CD4-positive, alpha-beta memory T cell (primary cell): ENCODE results near the gene WDR91. TPM values are rescaled to one million over a fixed set of nuclear protein-coding genes. Genes with fewer than 3 reads are reported as not detected.
"Not testable (repeated sequence)": the region's sequence is repeated elsewhere in the genome, so short reads cannot be mapped to it uniquely, and the experiment has no call there.

Source experiments
- CTCF ChIA-PET: fragments of 350-600 bp; sonication (Branson Sonifier 250); formaldehyde crosslinking; loops from one replicate; lab custom pipeline; 2021; ENCODE audit warnings: inconsistent platforms; ENCODE audit not compliant: partially characterized antibody; lab: Charles Lee
- POLR2A ChIA-PET: fragments of 350-600 bp; sonication (Branson Sonifier 250); formaldehyde crosslinking; loops from one replicate; lab custom pipeline; 2021; ENCODE audit not compliant: partially characterized antibody; lab: Charles Lee
- DNase-seq, 5 donors: peaks; one replicate each; pipeline versions ENCODE4 v3.0.0 to v3.0.0-alpha.2; 2020 to 2022; ENCODE audit warnings: mixed read lengths in 1 of 5
- H3K27ac ChIP-seq: one replicate; pipeline ENCODE4 v1.7.0; 2013; ENCODE audit warnings: low read depth, low read length
- H3K27me3 ChIP-seq: 2 replicates; pipeline ENCODE4 v1.7.0; 2013; ENCODE audit warnings: mild to moderate bottlenecking, low read length, moderate library complexity; ENCODE audit not compliant: insufficient read depth
- H3K36me3 ChIP-seq: 2 replicates; pipeline ENCODE4 v1.7.0; 2013; ENCODE audit warnings: mild to moderate bottlenecking, low read length, moderate library complexity; ENCODE audit not compliant: insufficient read depth
- H3K4me1 ChIP-seq: 2 replicates; pipeline ENCODE4 v1.7.0; 2013; ENCODE audit warnings: mild to moderate bottlenecking, low read length, moderate library complexity; ENCODE audit not compliant: insufficient read depth
- H3K4me3 ChIP-seq, 2 donors: one replicate each; pipeline ENCODE4 v1.7.0; 2013; ENCODE audit warnings: low read length in 2 of 2, mild to moderate bottlenecking in 1 of 2
- H3K9me3 ChIP-seq, 2 donors: one replicate each; pipeline ENCODE4 v1.7.0; 2013; ENCODE audit warnings: low read length in 2 of 2, control low read depth in 1 of 2; ENCODE audit not compliant: control insufficient read depth in 1 of 2
- H3K27ac Mint-ChIP-seq, 7 donors: one replicate each; pipeline ENCODE4 v1.8.0; 2020 to 2021; ENCODE audit warnings: mixed read lengths in 7 of 7, mild to moderate bottlenecking in 6 of 7, inconsistent platforms in 3 of 7, moderate library complexity in 3 of 7
- H3K27me3 Mint-ChIP-seq, 2 donors: one replicate each; pipeline ENCODE4 v1.8.0; 2020 to 2021; ENCODE audit warnings: mixed read lengths in 2 of 2
- H3K36me3 Mint-ChIP-seq, 2 donors: one replicate each; pipeline ENCODE4 v1.8.0; 2020 to 2021; ENCODE audit warnings: mixed read lengths in 2 of 2, inconsistent platforms in 1 of 2, mild to moderate bottlenecking in 1 of 2
- H3K4me1 Mint-ChIP-seq, 4 donors: one replicate each; pipeline ENCODE4 v1.8.0; 2020 to 2021; ENCODE audit warnings: mixed read lengths in 4 of 4, mild to moderate bottlenecking in 1 of 4
- H3K4me3 Mint-ChIP-seq, 8 donors: one replicate each; pipeline ENCODE4 v1.8.0; 2020 to 2021; ENCODE audit warnings: mixed read lengths in 8 of 8, mild to moderate bottlenecking in 7 of 8, moderate library complexity in 6 of 8, inconsistent platforms in 3 of 8
- H3K9me3 Mint-ChIP-seq, 8 donors: one replicate each; pipeline ENCODE4 v1.8.0; 2020 to 2021; ENCODE audit warnings: mixed read lengths in 8 of 8, mild to moderate bottlenecking in 5 of 8, inconsistent platforms in 3 of 8, moderate library complexity in 1 of 8
- intact Hi-C: fragments of 100-400 bp; cut with micrococcal nuclease; formaldehyde crosslinking; loops from one replicate; pipeline ENCODE4 v1.15.1; 2023
- polyA plus RNA-seq, 2 donors: library from polyadenylated mRNA; unstranded; fragments of 300-500 nt; fragmentation: Illumina TruSeq; gene quantifications; one replicate each; pipeline ENCODE4 v1.2.3, GENCODE V29; 2021
- total RNA-seq, 2 experiments: library from RNA; stranded (reverse); gene quantifications; one replicate each; pipeline ENCODE4 v1.2.3, GENCODE V29; 2021

Gene WDR91
- total and polyA plus RNA-seq, 4 experiments from 2014 or later: 2.3 to 29.4 (median 19.0) TPM

- DNase-seq: no peak
- no peaks in the 10 kb centered on the region for H3K36me3 Mint-ChIP-seq
- intact Hi-C loops: no loop called here
- no peaks in the 10 kb centered on the region for H3K36me3 ChIP-seq
- H3K9me3 Mint-ChIP-seq: no peaks in the 10 kb centered on the region
- H3K27me3 ChIP-seq: no peaks in the 10 kb centered on the region
- peaks cover 0 to 3% (median 1%) of the 10 kb centered on the region in 4 donors for H3K4me1 Mint-ChIP-seq
- no peaks in the 10 kb centered on the region for H3K9me3 ChIP-seq
- no peak overlapping the region for H3K27ac ChIP-seq
- POLR2A ChIA-PET: no interaction called here
- peaks cover 6 to 7% of the 10 kb centered on the region in 2 donors for H3K27me3 Mint-ChIP-seq
- CTCF ChIA-PET: no interaction called here
- no peak overlapping the region for H3K27ac Mint-ChIP-seq
- no peak overlapping the region for H3K4me3 ChIP-seq
- H3K4me3 Mint-ChIP-seq: no peak overlapping the region
- H3K4me1 ChIP-seq: no peaks in the 10 kb centered on the region
These were observed 29.1 kb upstream of the WDR91 start for GRCh38 chr7:135240441-135240840.

- no peaks in the 10 kb centered on the region for H3K4me1 ChIP-seq
- Mint-ChIP-seq H3K4me3 (no peak overlapping the region), H3K27me3 (peaks cover 3 to 5% of the 10 kb centered on the region in 2 donors), H3K36me3 (no peaks in the 10 kb centered on the region), H3K4me1 (peaks cover 0 to 3% (median 1%) of the 10 kb centered on the region in 4 donors), H3K27ac (no peak overlapping the region), H3K9me3 (no peaks in the 10 kb centered on the region)
- DNase-seq: no peak
- intact Hi-C loops: no loop called here
- CTCF ChIA-PET: no interaction called here
- no peaks in the 10 kb centered on the region for H3K36me3 ChIP-seq
- H3K9me3 ChIP-seq: no peaks in the 10 kb centered on the region
- H3K4me3 ChIP-seq: no peak overlapping the region
- H3K27me3 ChIP-seq: no peaks in the 10 kb centered on the region
- POLR2A ChIA-PET: no interaction called here
- no peak overlapping the region for H3K27ac ChIP-seq
These were observed 27.9 kb upstream of the WDR91 start for GRCh38 chr7:135239263-135239662.

GRCh38 chr7:135238112-135238744, 26.9 kb upstream of the WDR91 start:
- POLR2A ChIA-PET: no interaction called here
- H3K27me3 ChIP-seq: no peaks in the 10 kb centered on the region
- no peak overlapping the region for H3K4me3 Mint-ChIP-seq
- no peaks in the 10 kb centered on the region for H3K4me1 ChIP-seq
- peaks cover 0 to 3% (median 1%) of the 10 kb centered on the region in 4 donors for H3K4me1 Mint-ChIP-seq
- no peak overlapping the region for H3K27ac ChIP-seq
- CTCF ChIA-PET: interaction anchor here (1.3 kb wide), 1 partner anchor 10 kb away, joined by 5 read pairs; no protein-coding TSS in a partner anchor
- no peak for DNase-seq
- H3K36me3 Mint-ChIP-seq: no peaks in the 10 kb centered on the region
- H3K4me3 ChIP-seq: no peak overlapping the region
- no peaks in the 10 kb centered on the region for H3K9me3 ChIP-seq
- peaks cover 3 to 5% of the 10 kb centered on the region in 2 donors for H3K27me3 Mint-ChIP-seq
- no peak overlapping the region for H3K27ac Mint-ChIP-seq
- intact Hi-C loops: no loop called here
- H3K9me3 Mint-ChIP-seq: no peaks in the 10 kb centered on the region
- H3K36me3 ChIP-seq: no peaks in the 10 kb centered on the region

GRCh38 chr7:135236727-135237126, 25.4 kb upstream of the WDR91 start:
- no peaks in the 10 kb centered on the region for H3K36me3 ChIP-seq
- Mint-ChIP-seq H3K9me3 (no peaks in the 10 kb centered on the region), H3K27ac (peak overlapping the region in 1 of 7 donors; percentile 31), H3K4me1 (peaks cover 0 to 3% (median 1%) of the 10 kb centered on the region in 4 donors), H3K4me3 (no peak overlapping the region), H3K27me3 (peaks cover 3 to 5% of the 10 kb centered on the region in 2 donors), H3K36me3 (no peaks in the 10 kb centered on the region)
- H3K27ac ChIP-seq: no peak overlapping the region
- no peaks in the 10 kb centered on the region for H3K4me1 ChIP-seq
- no peaks in the 10 kb centered on the region for H3K9me3 ChIP-seq
- H3K27me3 ChIP-seq: no peaks in the 10 kb centered on the region
- POLR2A ChIA-PET: no interaction called here
- intact Hi-C loops: no loop called here
- H3K4me3 ChIP-seq: no peak overlapping the region
- DNase-seq: no peak
- CTCF ChIA-PET: no interaction called here

- Mint-ChIP-seq H3K27me3 (peaks cover 3 to 5% of the 10 kb centered on the region in 2 donors), H3K9me3 (no peaks in the 10 kb centered on the region), H3K27ac (no peak overlapping the region), H3K4me3 (no peak overlapping the region), H3K36me3 (no peaks in the 10 kb centered on the region), H3K4me1 (peaks cover 0 to 3% (median 1%) of the 10 kb centered on the region in 4 donors)
- no peaks in the 10 kb centered on the region for H3K36me3 ChIP-seq
- H3K4me3 ChIP-seq: no peak overlapping the region
- ChIA-PET CTCF (interaction anchor here (0.7 to 1.9 kb wide), 3 partner anchors 15 to 94 kb away, joined by 3 to 6 read pairs (median 4); no protein-coding TSS in a partner anchor), POLR2A (no interaction called here)
- H3K27me3 ChIP-seq: no peaks in the 10 kb centered on the region
- H3K9me3 ChIP-seq: no peaks in the 10 kb centered on the region
- H3K27ac ChIP-seq: no peak overlapping the region
- no peaks in the 10 kb centered on the region for H3K4me1 ChIP-seq
- intact Hi-C loops: no loop called here
- DNase-seq: no peak
These were observed 24.5 kb upstream of the WDR91 start for GRCh38 chr7:135235841-135236240.

- intact Hi-C loops: no loop called here
- Mint-ChIP-seq H3K4me1 (peaks cover 0 to 3% (median 1%) of the 10 kb centered on the region in 4 donors), H3K4me3 (no peak overlapping the region), H3K27me3 (peaks cover 2 to 3% of the 10 kb centered on the region in 2 donors), H3K36me3 (no peaks in the 10 kb centered on the region), H3K27ac (no peak overlapping the region), H3K9me3 (no peaks in the 10 kb centered on the region)
- Histone ChIP-seq H3K9me3 (no peaks in the 10 kb centered on the region), H3K27ac (no peak overlapping the region), H3K4me3 (no peak overlapping the region), H3K36me3 (no peaks in the 10 kb centered on the region), H3K4me1 (no peaks in the 10 kb centered on the region), H3K27me3 (no peaks in the 10 kb centered on the region)
- DNase-seq: no peak
- ChIA-PET POLR2A (no interaction called here), CTCF (interaction anchor here (1.8 to 1.9 kb wide), 2 partner anchors 14 to 41 kb away, joined by 3 to 6 read pairs; no protein-coding TSS in a partner anchor)
These were observed 23.4 kb upstream of the WDR91 start for GRCh38 chr7:135234727-135235126.

- H3K9me3 ChIP-seq, POLR2A ChIA-PET, H3K4me3 Mint-ChIP-seq, H3K4me1 ChIP-seq, H3K9me3 Mint-ChIP-seq, H3K27ac Mint-ChIP-seq, H3K27ac ChIP-seq, H3K4me3 ChIP-seq, H3K4me1 Mint-ChIP-seq, H3K27me3 ChIP-seq, H3K27me3 Mint-ChIP-seq, DNase-seq, H3K36me3 Mint-ChIP-seq, H3K36me3 ChIP-seq, intact Hi-C loops: not testable (repeated sequence)
- CTCF ChIA-PET: interaction anchor here (1.8 to 1.9 kb wide), 2 partner anchors 13 to 40 kb away, joined by 3 to 6 read pairs; no protein-coding TSS in a partner anchor
These were observed 22.8 kb upstream of the WDR91 start for GRCh38 chr7:135234095-135234494.
